SU-DHL-6 (cell line): Measurements from ENCODE around the gene PHF11.

Experiments used
- CTCF ChIP-seq: fragments of 200-600 bp; sonication (generic); IDR thresholded peaks from one replicate; pipeline ENCODE4 v1.5.1; 2017; ENCODE audit warnings: antibody characterized with exemption, mild to moderate bottlenecking, low read length, moderate library complexity; ENCODE audit not compliant: insufficient read depth, poor library complexity, severe bottlenecking
- EZH2phosphoT487 ChIP-seq: fragments of 200-600 bp; sonication (generic), shearing (Covaris generic); conservative IDR thresholded peaks from 2 replicates; pipeline ENCODE4 v1.6.1; 2018; ENCODE audit warnings: mild to moderate bottlenecking, antibody characterized with exemption, low read length, moderate library complexity, mixed read lengths

GRCh38 chr13:49456156-49456555, 39.6 kb upstream of the PHF11 start:
- no peak for TF ChIP-seq CTCF
- no peak for TF ChIP-seq EZH2phosphoT487
